K562 (cell line): ENCODE data around the gene PEX5. TPM values are rescaled to one million over a fixed set of nuclear protein-coding genes. Genes with fewer than 3 reads are reported as not detected.

Experiments used
- JUN ChIP-seq, 2 experiments: sonication (generic) in 1 of 2; formaldehyde crosslinking in 1 of 2; IDR thresholded peaks; 2 replicates each; pipeline versions ENCODE4 v1.6.1 to v1.8.0; 2012 to 2022; ENCODE audit warnings: borderline replicate concordance in 2 of 2, mild to moderate bottlenecking in 2 of 2, improper control_type of control experiment in 1 of 2, low read depth in 1 of 2, low read length in 1 of 2, missing genetic modification reagents in 1 of 2
- KDM5B ChIP-seq: fragments of 200-600 bp; sonication (generic); IDR thresholded peaks from 2 replicates; pipeline ENCODE4 v1.6.1; 2012; ENCODE audit warnings: low read depth, mild to moderate bottlenecking, moderate library complexity, low read length, control low read depth, inconsistent platforms; ENCODE audit not compliant: insufficient replicate concordance
- KHSRP ChIP-seq: fragments of 450-650 bp; IDR thresholded peaks from 2 replicates; pipeline ENCODE4 v1.6.1; 2017
- NCOA4 ChIP-seq: fragments of 450-650 bp; IDR thresholded peaks from 2 replicates; pipeline ENCODE4 v1.6.1; 2018; ENCODE audit warnings: mild to moderate bottlenecking; ENCODE audit not compliant: partially characterized antibody
- NFYB ChIP-seq: IDR thresholded peaks from 2 replicates; pipeline ENCODE4 v1.6.1; 2011; ENCODE audit warnings: mild to moderate bottlenecking, moderate library complexity; ENCODE audit not compliant: insufficient read length; ENCODE audit errors: extremely low read depth
- OTX1 ChIP-seq: fragments of 450-650 bp; formaldehyde crosslinking; IDR thresholded peaks from 2 replicates; pipeline ENCODE4 v1.4.0; 2022; ENCODE audit warnings: mild to moderate bottlenecking
- RB1 ChIP-seq: fragments of 450-650 bp; IDR thresholded peaks from 2 replicates; pipeline ENCODE4 v1.6.1; 2017; ENCODE audit warnings: low read depth, mild to moderate bottlenecking
- SMC3 ChIP-seq: conservative IDR thresholded peaks from 2 replicates; pipeline ENCODE4 v1.6.1; 2011; ENCODE audit warnings: low read depth, low read length, improper control_type of control experiment; ENCODE audit not compliant: insufficient read depth
- SRF ChIP-seq, 2 experiments: fragments of 250-450, 450-650 bp in 1 of 2; sonication (Bioruptor Pico) in 1 of 2; sonication (generic) in 1 of 2; formaldehyde crosslinking; IDR thresholded peaks; 2 replicates each; pipeline versions ENCODE4 v1.5.0 to v1.5.1; 2020 to 2022; ENCODE audit warnings: mild to moderate bottlenecking in 1 of 2, missing genetic modification reagents in 1 of 2
- VEZF1 ChIP-seq: fragments of 200-800 bp; sonication (Bioruptor generic); IDR thresholded peaks from 2 replicates; pipeline ENCODE4 v1.6.1; 2017; ENCODE audit warnings: missing genetic modification characterization, missing compliant biosample characterization
- ZNF449 ChIP-seq: fragments of 250-450 bp; sonication (Bioruptor Pico); IDR thresholded peaks from 2 replicates; pipeline ENCODE4 v1.8.0; 2022; ENCODE audit warnings: moderate library complexity, mild to moderate bottlenecking, inconsistent platforms
- ZSCAN32 ChIP-seq: fragments of 450-650 bp; formaldehyde crosslinking; IDR thresholded peaks from 2 replicates; pipeline ENCODE4 v1.4.0; 2020; ENCODE audit warnings: mild to moderate bottlenecking, moderate library complexity
- polyA plus RNA-seq, 8 experiments: library from polyadenylated mRNA; depleted of rRNA in 4 of 8; stranded (reverse) in 5 of 8; unstranded in 3 of 8; fragments of >200 nt; fragmentation: Nextera tagmentation in 2 of 8; fragmentation: Illumina TruSeq in 1 of 8; extraction: Ambion mirVana in 2 of 8; extraction: Trizol in 1 of 8; gene quantifications; 2 replicates each; pipeline versions ENCODE4 v1.2.1 to v1.2.3, GENCODE V29; 2011 to 2014; ENCODE audit warnings: inconsistent platforms in 1 of 8, missing spikeins in 1 of 8
- total RNA-seq, 7 experiments: library from RNA; depleted of rRNA in 6 of 7; stranded (reverse); fragments of >200 nt in 6 of 7; fragmentation: Illumina TruSeq in 2 of 7; extraction: Trizol in 2 of 7; gene quantifications; 2 replicates each; pipeline versions ENCODE4 v1.2.1 to v1.2.3, GENCODE V29; 2011 to 2021; ENCODE audit warnings: low replicate concordance in 1 of 7
- TF ChIP-seq, protein P1 (sequence below): fragments of 450-650 bp; IDR thresholded peaks from 2 replicates; pipeline ENCODE4 v1.6.1; 2016
- TF ChIP-seq, protein P2 (sequence below): fragments of 450-650 bp; conservative IDR thresholded peaks from 2 replicates; pipeline ENCODE4 v1.6.1; 2016; ENCODE audit warnings: missing genetic modification characterization, low read depth, mild to moderate bottlenecking, missing compliant biosample characterization, moderate library complexity
- TF ChIP-seq, protein P3 (sequence below), 2 experiments: fragments of 450-650 bp in 1 of 2; IDR thresholded peaks; 2 replicates each; pipeline ENCODE4 v1.6.1; 2011 to 2017; ENCODE audit warnings: low read depth in 2 of 2, antibody characterized with exemption in 1 of 2, borderline replicate concordance in 1 of 2, low read length in 1 of 2, mild to moderate bottlenecking in 1 of 2, mixed read lengths in 1 of 2; ENCODE audit not compliant: control insufficient read depth in 1 of 2

The PEX5 gene
- total and polyA plus RNA-seq, 9 of the 15 experiments (the other 6 are each of a cell fraction or from before 2014, with no cell fraction given), result 1.4 to 26.1 (median 14.0) TPM

DNA sequence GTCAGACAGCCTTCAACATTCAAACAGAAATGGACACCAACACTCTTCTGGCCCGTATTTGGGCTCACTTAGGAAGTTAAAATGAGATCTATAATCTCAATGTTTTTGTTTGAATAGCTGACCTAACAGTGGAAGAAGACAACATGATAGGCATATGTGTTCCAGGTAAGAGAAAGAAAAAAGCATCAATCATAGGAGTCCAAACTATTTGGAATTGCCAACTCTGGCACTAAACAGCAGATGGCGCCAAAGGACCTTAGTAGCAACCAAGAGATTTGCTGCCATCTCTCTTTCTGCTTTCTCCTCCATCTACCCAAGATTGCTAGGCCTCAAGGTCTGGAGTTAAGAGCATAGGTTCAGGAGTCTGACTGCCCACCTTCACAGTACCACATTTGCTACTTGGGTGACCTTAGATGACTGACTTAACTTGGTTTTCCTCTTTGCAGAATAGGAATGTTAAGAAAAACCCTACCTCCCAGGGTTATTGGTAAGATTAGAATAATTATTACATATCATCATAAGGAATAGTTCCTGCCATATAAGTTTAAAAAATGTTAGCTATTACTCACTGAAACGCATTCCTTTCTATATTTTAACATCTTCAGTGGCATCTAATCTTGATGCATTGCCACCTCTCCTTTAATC is 30.2 kb downstream of the PEX5 start (continued):
- no peak for TF ChIP-seq JUN (IDR thresholded peaks at IDR 0.05; ENCODE audit: borderline replicate concordance, low read depth, low read length)
- no peak for TF ChIP-seq JUN (CRISPR knock-in tag; IDR thresholded peaks at IDR 0.05; ENCODE audit: borderline replicate concordance)
- TF ChIP-seq ZSCAN32 (CRISPR knock-in tag), result no peak
- TF ChIP-seq, protein P1, sequence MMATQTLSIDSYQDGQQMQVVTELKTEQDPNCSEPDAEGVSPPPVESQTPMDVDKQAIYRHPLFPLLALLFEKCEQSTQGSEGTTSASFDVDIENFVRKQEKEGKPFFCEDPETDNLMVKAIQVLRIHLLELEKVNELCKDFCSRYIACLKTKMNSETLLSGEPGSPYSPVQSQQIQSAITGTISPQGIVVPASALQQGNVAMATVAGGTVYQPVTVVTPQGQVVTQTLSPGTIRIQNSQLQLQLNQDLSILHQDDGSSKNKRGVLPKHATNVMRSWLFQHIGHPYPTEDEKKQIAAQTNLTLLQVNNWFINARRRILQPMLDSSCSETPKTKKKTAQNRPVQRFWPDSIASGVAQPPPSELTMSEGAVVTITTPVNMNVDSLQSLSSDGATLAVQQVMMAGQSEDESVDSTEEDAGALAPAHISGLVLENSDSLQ, result peak; percentile 78
- 0 out of 2 replicates have a peak, but pooled peaks have one; percentile 26 for TF ChIP-seq RB1
- no peak for TF ChIP-seq ZNF449 (CRISPR knock-in tag)
- TF ChIP-seq KHSRP, result no peak
- TF ChIP-seq KDM5B, result no peak
- no peak for TF ChIP-seq NFYB
- no peak for TF ChIP-seq OTX1 (CRISPR knock-in tag)
- TF ChIP-seq NCOA4, result no peak
- peak; percentile 97 for TF ChIP-seq SMC3
- TF ChIP-seq SRF (CRISPR knock-in tag; IDR thresholded peaks at IDR 0.05), result no peak
- TF ChIP-seq, protein P2, sequence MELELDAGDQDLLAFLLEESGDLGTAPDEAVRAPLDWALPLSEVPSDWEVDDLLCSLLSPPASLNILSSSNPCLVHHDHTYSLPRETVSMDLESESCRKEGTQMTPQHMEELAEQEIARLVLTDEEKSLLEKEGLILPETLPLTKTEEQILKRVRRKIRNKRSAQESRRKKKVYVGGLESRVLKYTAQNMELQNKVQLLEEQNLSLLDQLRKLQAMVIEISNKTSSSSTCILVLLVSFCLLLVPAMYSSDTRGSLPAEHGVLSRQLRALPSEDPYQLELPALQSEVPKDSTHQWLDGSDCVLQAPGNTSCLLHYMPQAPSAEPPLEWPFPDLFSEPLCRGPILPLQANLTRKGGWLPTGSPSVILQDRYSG (tag), result no peak
- TF ChIP-seq, protein P3, sequence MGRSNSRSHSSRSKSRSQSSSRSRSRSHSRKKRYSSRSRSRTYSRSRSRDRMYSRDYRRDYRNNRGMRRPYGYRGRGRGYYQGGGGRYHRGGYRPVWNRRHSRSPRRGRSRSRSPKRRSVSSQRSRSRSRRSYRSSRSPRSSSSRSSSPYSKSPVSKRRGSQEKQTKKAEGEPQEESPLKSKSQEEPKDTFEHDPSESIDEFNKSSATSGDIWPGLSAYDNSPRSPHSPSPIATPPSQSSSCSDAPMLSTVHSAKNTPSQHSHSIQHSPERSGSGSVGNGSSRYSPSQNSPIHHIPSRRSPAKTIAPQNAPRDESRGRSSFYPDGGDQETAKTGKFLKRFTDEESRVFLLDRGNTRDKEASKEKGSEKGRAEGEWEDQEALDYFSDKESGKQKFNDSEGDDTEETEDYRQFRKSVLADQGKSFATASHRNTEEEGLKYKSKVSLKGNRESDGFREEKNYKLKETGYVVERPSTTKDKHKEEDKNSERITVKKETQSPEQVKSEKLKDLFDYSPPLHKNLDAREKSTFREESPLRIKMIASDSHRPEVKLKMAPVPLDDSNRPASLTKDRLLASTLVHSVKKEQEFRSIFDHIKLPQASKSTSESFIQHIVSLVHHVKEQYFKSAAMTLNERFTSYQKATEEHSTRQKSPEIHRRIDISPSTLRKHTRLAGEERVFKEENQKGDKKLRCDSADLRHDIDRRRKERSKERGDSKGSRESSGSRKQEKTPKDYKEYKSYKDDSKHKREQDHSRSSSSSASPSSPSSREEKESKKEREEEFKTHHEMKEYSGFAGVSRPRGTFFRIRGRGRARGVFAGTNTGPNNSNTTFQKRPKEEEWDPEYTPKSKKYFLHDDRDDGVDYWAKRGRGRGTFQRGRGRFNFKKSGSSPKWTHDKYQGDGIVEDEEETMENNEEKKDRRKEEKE (IDR thresholded peaks at IDR 0.05; ENCODE audit: borderline replicate concordance in 1 of 2, control insufficient read depth in 1 of 2, low read depth in 2 of 2, low read length in 1 of 2), result no peak
- no peak for TF ChIP-seq VEZF1 (CRISPR knock-in tag)
